ENCODE measurements around the gene ABCA12.

The ABCA12 gene

GRCh38 chr2:215119847-215120246 is 18.6 kb downstream of the ABCA12 start:
- no peak for DNase-seq (ENCODE audit: low read depth)

GRCh38 chr2:215110918-215111317 is 27.5 kb downstream of the ABCA12 start:
- no peak for DNase-seq (ENCODE audit: low read depth)

- no peak for DNase-seq (ENCODE audit: low read depth)
Observed at GRCh38 chr2:215107216-215108056, 31.0 kb downstream of the ABCA12 start.

- DNase-seq (ENCODE audit: low read depth) = no peak
Observed at GRCh38 chr2:215105607-215106354, 32.6 kb downstream of the ABCA12 start.

- DNase-seq (ENCODE audit: low read depth) = no peak
Observed at GRCh38 chr2:215104226-215104625, 34.2 kb downstream of the ABCA12 start.

- no peak for DNase-seq (ENCODE audit: low read depth)
Observed at GRCh38 chr2:215098875-215099274, 39.6 kb downstream of the ABCA12 start.

GRCh38 chr2:215084080-215084479 is 54.3 kb downstream of the ABCA12 start:
- DNase-seq (ENCODE audit: low read depth) = no peak

- no peak for DNase-seq (ENCODE audit: low read depth)
Observed at GRCh38 chr2:215083146-215083545, 55.3 kb downstream of the ABCA12 start.

- no peak for DNase-seq (ENCODE audit: low read depth)
Observed at GRCh38 chr2:215082446-215082845, 56.0 kb downstream of the ABCA12 start.

GRCh38 chr2:215080545-215080944 is 57.9 kb downstream of the ABCA12 start:
- DNase-seq (ENCODE audit: low read depth) = no peak

GRCh38 chr2:215071676-215072075 is 66.8 kb downstream of the ABCA12 start:
- DNase-seq (ENCODE audit: low read depth) = no peak

- no peak for DNase-seq (ENCODE audit: low read depth)
Observed at GRCh38 chr2:215068399-215068798, 70.0 kb downstream of the ABCA12 start.

GRCh38 chr2:215066124-215066523 is 72.3 kb downstream of the ABCA12 start:
- no peak for DNase-seq (ENCODE audit: low read depth)

- no peak for DNase-seq (ENCODE audit: low read depth)
Observed at GRCh38 chr2:215063526-215063925, 74.9 kb downstream of the ABCA12 start.

GRCh38 chr2:215060861-215061536 is 77.4 kb downstream of the ABCA12 start:
- DNase-seq (ENCODE audit: low read depth) = no peak

GRCh38 chr2:215059724-215060123 is 78.7 kb downstream of the ABCA12 start:
- DNase-seq (ENCODE audit: low read depth) = peak; percentile 57

GRCh38 chr2:215055891-215056290 is 82.5 kb downstream of the ABCA12 start:
- no peak for DNase-seq (ENCODE audit: low read depth)

GRCh38 chr2:215052810-215053209 is 85.6 kb downstream of the ABCA12 start:
- no peak for DNase-seq (ENCODE audit: low read depth)

- no peak for DNase-seq (ENCODE audit: low read depth)
Observed at GRCh38 chr2:215052404-215052803, 86.0 kb downstream of the ABCA12 start.

GRCh38 chr2:215049341-215049740 is 89.1 kb downstream of the ABCA12 start:
- no peak for DNase-seq (ENCODE audit: low read depth)

- DNase-seq (ENCODE audit: low read depth) = no peak
Observed at GRCh38 chr2:215038421-215038820, 100.0 kb downstream of the ABCA12 start.

GRCh38 chr2:215036314-215036713 is 102.1 kb downstream of the ABCA12 start:
- DNase-seq (ENCODE audit: low read depth) = no peak

- DNase-seq (ENCODE audit: low read depth) = no peak
Observed at GRCh38 chr2:215034154-215034553, 104.3 kb downstream of the ABCA12 start.

Measured in non-pigmented ciliary epithelial cell (primary cell).